ENCODE results near the gene PITRM1. TPM values are rescaled to one million over a fixed set of nuclear protein-coding genes. Genes with fewer than 3 reads are reported as not detected.

Gene PITRM1
- polyA plus RNA-seq, 1 donor: 57.9 TPM

DNA sequence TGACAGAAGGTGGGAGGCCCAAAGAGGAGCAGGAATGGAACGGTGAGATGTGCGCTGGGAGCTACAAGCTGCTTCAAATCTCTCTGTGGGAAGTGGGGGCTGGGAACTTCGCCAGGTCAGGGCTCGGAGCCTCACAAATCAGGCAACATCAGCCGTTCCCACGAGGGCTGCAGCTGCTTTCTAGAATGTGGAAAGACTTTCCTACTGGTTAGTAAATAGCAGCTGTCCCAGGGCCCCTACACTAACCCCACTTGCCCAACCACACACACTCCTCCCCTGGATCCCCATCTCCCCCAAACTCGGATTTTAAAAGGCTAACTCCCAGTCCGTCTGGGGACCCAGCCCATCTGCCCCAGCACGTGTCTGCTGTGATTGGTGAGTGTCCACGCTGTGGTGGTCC, 40.6 kb upstream of the PITRM1 start:
- no peaks in the 10 kb centered on the region for H3K27me3 ChIP-seq (ENCODE audit: control insufficient read depth, insufficient read depth, low read length)
- no peaks in the 10 kb centered on the region for H3K36me3 ChIP-seq (ENCODE audit: control insufficient read depth, insufficient read depth, low read length)
- H3K27ac ChIP-seq (ENCODE audit: low read length): no peak overlapping the region
- WGBS (ENCODE audit: insufficient coverage, low lambda C conversion rate): no CpG with 5 or more reads among the region's 10 CpGs
- no peak overlapping the region for H3K4me3 ChIP-seq (ENCODE audit: low read length)
- no peak for DNase-seq
- no peaks in the 10 kb centered on the region for H3K4me1 ChIP-seq (ENCODE audit: control insufficient read depth, insufficient read depth, low read length)
- H3K9me3 ChIP-seq (ENCODE audit: control insufficient read depth, low read depth, low read length): no peaks in the 10 kb centered on the region

DNA sequence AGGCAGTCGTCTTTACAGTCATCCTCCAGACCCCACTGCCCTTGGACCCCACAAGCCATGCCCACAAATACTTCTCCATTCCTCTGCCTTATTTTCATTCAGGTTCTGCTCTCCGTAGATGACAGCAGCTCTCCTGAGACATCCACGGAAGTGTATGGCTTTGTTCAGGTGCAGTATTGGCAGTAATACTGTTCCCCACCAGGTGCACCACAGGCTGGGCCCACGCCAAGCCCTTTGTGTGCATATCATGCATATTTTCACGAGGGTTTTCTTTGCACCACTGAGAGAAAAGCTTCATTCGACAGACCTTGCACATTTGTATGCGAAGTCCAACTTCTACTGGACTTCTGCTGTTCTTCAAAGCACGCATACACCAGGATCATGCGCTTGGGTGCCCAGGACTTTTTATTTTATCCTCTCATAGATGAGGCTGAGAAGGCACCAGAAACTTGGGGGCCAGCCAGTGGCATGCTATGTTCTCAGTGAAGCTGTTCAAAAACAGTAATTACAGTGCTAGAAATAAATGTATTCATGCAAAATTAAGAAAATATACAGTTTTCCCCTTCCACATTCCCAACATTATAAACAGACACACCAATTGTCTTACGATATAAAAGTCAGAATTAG, 37.8 kb upstream of the PITRM1 start:
- Histone ChIP-seq H3K4me1 (ENCODE audit: control insufficient read depth, insufficient read depth, low read length) (no peaks in the 10 kb centered on the region), H3K27ac (ENCODE audit: low read length) (no peak overlapping the region), H3K27me3 (ENCODE audit: control insufficient read depth, insufficient read depth, low read length) (peaks cover 3% of the 10 kb centered on the region), H3K36me3 (ENCODE audit: control insufficient read depth, insufficient read depth, low read length) (no peaks in the 10 kb centered on the region), H3K4me3 (ENCODE audit: low read length) (no peak overlapping the region), H3K9me3 (ENCODE audit: control insufficient read depth, low read depth, low read length) (no peaks in the 10 kb centered on the region)
- no peak for DNase-seq
- no CpG with 5 or more reads among the region's 10 CpGs for WGBS (ENCODE audit: insufficient coverage, low lambda C conversion rate)

DNA sequence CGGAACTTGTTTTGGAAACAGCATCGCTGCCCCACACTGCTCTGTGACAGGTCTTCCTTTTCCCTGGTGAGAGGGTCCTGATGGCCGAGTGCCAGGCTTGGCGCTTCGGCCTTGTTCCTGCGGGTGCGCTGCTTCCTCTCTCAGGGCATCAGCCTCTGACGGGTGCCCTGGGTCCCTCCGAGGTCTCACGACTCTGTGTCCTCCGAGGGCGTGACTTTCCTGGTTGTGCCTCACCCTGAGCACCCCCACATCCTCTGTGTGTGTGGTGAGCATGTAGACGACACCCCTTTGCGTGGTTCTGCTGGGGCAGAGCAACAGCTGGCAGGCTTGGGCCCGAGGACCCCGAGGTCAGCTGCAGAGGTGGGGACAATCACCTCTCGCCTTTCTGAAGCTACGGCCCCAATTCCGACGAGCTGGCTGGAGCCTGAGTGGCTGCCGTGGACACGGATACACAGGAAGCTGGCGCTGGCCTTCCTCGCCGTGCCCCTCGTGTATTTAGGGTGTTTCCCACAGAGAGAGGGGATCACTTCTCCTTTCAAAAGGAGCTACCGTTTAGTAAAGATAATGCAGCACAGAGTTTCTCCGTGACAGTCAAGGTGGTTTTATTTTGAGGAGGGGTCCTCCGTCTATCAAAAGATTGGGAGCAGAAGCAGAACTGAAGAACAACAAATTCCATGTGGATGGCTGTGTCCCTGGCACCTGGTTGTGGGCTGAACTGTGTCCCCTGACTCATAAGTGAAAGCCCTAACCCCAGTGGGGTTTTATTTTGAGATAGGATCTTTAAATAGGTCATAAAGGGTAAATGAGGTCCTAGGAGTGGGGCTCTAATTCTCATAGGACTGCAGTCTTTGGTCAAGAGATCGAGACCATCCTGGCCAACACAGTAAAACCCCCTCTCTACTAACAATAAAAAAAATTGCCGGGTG, 36.2 kb upstream of the PITRM1 start:
- H3K4me3 ChIP-seq (ENCODE audit: low read length): no peak overlapping the region
- H3K27me3 ChIP-seq (ENCODE audit: control insufficient read depth, insufficient read depth, low read length): peaks cover 5% of the 10 kb centered on the region
- no peaks in the 10 kb centered on the region for H3K36me3 ChIP-seq (ENCODE audit: control insufficient read depth, insufficient read depth, low read length)
- no peaks in the 10 kb centered on the region for H3K9me3 ChIP-seq (ENCODE audit: control insufficient read depth, low read depth, low read length)
- no peaks in the 10 kb centered on the region for H3K4me1 ChIP-seq (ENCODE audit: control insufficient read depth, insufficient read depth, low read length)
- WGBS (ENCODE audit: insufficient coverage, low lambda C conversion rate): no CpG with 5 or more reads among the region's 31 CpGs
- no peak for DNase-seq
- H3K27ac ChIP-seq (ENCODE audit: low read length): no peak overlapping the region

DNA sequence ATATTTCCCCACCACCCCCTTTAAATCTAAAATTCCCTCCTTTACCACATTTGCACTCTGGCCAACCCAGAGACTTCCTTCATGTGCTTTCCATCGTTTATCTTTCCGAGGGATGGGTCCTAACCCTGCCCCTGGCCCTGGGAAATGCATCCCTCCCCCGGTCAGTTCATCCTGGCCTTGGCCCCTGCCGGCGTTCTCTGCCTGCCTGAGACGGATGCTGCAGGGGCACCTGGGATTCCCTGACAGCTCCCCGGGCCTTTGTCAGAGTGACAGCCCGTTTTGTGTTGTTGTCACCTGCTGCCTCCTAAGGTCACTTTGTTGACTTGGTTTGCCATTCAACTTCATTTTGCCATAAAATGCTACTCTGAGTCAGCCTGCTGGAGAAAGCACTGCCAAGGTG, 34.8 kb upstream of the PITRM1 start:
- no peaks in the 10 kb centered on the region for H3K9me3 ChIP-seq (ENCODE audit: control insufficient read depth, low read depth, low read length)
- DNase-seq: no peak
- H3K27me3 ChIP-seq (ENCODE audit: control insufficient read depth, insufficient read depth, low read length): peaks cover 5% of the 10 kb centered on the region
- no peaks in the 10 kb centered on the region for H3K4me1 ChIP-seq (ENCODE audit: control insufficient read depth, insufficient read depth, low read length)
- WGBS (ENCODE audit: insufficient coverage, low lambda C conversion rate): 37% methylated on average over 2 of the region's 8 CpGs
- no peak overlapping the region for H3K4me3 ChIP-seq (ENCODE audit: low read length)
- H3K36me3 ChIP-seq (ENCODE audit: control insufficient read depth, insufficient read depth, low read length): no peaks in the 10 kb centered on the region
- H3K27ac ChIP-seq (ENCODE audit: low read length): no peak overlapping the region

DNA sequence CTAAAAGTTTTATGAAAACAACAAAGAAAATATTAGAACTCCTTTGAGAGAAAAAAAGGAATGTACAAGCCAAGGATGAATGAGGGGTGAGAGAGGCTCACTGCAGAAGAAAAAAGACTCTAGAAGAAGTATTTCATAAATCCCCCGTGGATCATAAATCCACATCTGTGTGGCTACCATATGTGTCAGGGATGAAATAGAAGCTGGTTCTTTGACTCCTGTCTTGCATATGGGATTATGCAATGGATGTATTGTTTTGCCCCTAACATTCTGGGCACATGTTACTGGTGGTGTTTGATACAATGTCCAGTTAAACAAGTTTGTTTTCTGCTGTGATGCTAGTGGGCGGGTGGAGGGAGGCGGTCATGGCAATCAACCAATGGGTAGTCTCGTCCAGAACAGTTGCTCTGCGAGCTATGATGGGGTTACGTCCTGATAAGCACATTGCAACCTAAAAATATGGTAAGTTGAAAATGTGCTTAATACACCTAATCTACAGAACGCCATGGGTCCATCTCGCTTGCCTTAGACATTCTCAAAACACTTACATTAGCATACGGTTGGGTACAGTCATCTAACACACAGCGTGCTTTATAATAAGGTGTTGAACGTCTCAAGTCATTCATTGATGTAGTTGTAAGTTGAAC, 34.1 kb upstream of the PITRM1 start:
- WGBS (ENCODE audit: insufficient coverage, low lambda C conversion rate): 80% methylated on average over 1 of the region's 11 CpGs
- H3K9me3 ChIP-seq (ENCODE audit: control insufficient read depth, low read depth, low read length): no peaks in the 10 kb centered on the region
- peaks cover 7% of the 10 kb centered on the region for H3K27me3 ChIP-seq (ENCODE audit: control insufficient read depth, insufficient read depth, low read length)
- H3K36me3 ChIP-seq (ENCODE audit: control insufficient read depth, insufficient read depth, low read length): no peaks in the 10 kb centered on the region
- no peaks in the 10 kb centered on the region for H3K4me1 ChIP-seq (ENCODE audit: control insufficient read depth, insufficient read depth, low read length)
- no peak overlapping the region for H3K4me3 ChIP-seq (ENCODE audit: low read length)
- no peak for DNase-seq
- H3K27ac ChIP-seq (ENCODE audit: low read length): no peak overlapping the region

DNA sequence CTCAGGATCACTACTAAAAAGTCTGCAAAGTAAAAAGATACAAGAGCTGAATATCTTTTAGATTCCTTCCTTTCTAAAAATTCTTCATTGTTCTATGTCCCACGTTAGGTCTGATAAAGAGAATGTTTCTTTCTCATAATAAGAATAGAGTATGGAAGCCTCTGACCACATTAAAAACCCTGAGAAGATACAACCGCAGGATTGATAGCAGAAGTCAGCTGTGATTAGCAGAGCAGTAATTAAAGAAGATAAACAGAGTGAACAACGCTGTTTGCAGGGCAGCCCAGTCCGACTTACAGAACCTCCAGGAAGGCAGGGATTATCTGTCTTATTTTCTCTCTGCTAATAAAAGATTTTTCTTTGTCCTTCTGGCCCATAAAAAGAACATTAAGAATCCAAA, 31.4 kb upstream of the PITRM1 start:
- Histone ChIP-seq H3K4me1 (ENCODE audit: control insufficient read depth, insufficient read depth, low read length) (no peaks in the 10 kb centered on the region), H3K27me3 (ENCODE audit: control insufficient read depth, insufficient read depth, low read length) (peaks cover 22% of the 10 kb centered on the region), H3K27ac (ENCODE audit: low read length) (no peak overlapping the region), H3K9me3 (ENCODE audit: control insufficient read depth, low read depth, low read length) (no peaks in the 10 kb centered on the region), H3K36me3 (ENCODE audit: control insufficient read depth, insufficient read depth, low read length) (no peaks in the 10 kb centered on the region), H3K4me3 (ENCODE audit: low read length) (no peak overlapping the region)
- 60% methylated on average over 2 of the region's 4 CpGs for WGBS (ENCODE audit: insufficient coverage, low lambda C conversion rate)
- DNase-seq: no peak

DNA sequence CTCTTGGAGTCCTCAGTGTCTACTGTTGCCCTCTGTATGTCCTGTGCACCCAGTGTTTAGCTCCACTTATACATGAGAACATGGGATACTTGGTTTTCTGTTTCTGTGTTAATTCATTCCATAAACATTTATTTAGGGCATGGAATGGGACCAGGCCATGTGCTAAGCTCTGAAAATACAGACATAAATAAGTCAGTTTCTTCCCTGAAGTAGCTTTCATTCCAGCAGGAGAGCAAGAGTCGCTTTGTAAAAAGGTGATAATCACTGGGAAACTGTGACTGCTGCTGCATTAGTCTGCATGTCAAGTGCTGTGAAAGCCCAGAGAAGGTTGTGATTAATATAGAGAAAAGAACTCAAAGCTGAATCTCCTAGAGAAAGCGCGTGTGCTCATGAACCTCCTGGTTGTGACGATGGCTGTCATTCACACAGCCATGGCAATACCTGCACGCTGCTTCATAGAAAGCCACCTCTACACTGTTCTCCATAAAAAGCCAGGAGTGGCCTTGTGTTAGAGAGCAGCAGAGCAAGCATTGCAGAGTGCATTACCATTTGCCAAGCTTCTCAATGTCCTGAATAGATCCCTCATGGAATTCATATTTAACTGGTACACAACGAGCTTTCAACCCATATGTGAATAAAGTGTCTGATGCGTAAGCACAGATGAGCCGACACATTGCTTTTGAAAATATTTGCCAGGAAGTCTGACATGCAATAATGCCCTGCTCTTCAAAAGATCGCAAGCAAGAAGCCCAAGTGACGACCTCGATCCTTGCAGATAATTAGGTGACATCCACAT, 30.6 kb upstream of the PITRM1 start:
- Histone ChIP-seq H3K36me3 (ENCODE audit: control insufficient read depth, insufficient read depth, low read length) (no peaks in the 10 kb centered on the region), H3K27me3 (ENCODE audit: control insufficient read depth, insufficient read depth, low read length) (peaks cover 29% of the 10 kb centered on the region), H3K27ac (ENCODE audit: low read length) (no peak overlapping the region), H3K4me3 (ENCODE audit: low read length) (no peak overlapping the region), H3K9me3 (ENCODE audit: control insufficient read depth, low read depth, low read length) (no peaks in the 10 kb centered on the region), H3K4me1 (ENCODE audit: control insufficient read depth, insufficient read depth, low read length) (no peaks in the 10 kb centered on the region)
- no peak for DNase-seq
- no CpG with 5 or more reads among the region's 11 CpGs for WGBS (ENCODE audit: insufficient coverage, low lambda C conversion rate)

DNA sequence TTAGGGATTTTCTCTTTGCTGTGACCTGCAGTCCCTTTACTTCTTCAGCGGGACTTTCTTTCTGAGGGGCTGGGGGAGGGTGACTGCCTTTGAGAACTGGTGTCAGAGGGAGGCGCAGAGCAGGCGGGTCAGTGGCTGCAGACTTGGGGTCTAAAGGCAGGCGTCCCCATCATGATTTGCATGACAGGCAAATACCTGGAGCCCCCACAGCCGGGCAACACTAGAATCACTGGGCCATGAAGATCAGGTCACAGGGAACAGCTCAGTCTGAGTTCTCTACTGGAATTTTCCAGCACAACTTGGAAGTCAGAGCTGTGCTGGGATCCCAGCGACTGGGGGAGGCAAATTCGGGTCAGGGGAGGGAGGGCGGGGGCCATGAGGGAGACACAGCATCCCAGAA, 29.2 kb upstream of the PITRM1 start:
- WGBS (ENCODE audit: insufficient coverage, low lambda C conversion rate): no CpG with 5 or more reads among the region's 8 CpGs

DNA sequence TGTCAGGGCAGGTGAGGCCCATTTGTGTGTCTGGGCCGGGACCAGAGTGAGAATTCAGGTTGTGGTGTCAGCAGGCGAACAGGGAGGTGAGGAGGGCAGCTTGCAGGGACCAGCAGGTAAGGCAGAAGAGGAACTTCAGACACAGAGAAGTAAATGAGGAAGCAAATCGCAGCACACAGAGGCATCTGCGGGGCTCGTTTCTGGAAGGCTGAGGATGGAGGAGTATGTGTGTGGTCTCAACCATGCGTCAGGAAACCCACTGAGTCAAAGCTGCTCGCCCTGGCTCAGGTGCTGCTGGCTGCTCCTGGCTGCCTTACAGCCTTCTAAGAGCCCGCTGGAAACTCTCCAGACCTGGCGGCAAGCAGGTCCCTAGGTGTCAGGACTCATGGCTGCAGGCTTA, 26.9 kb upstream of the PITRM1 start:
- no peaks in the 10 kb centered on the region for H3K9me3 ChIP-seq (ENCODE audit: control insufficient read depth, low read depth, low read length)
- DNase-seq: no peak
- WGBS (ENCODE audit: insufficient coverage, low lambda C conversion rate): no CpG with 5 or more reads among the region's 9 CpGs
- H3K4me1 ChIP-seq (ENCODE audit: control insufficient read depth, insufficient read depth, low read length): peaks cover 3% of the 10 kb centered on the region
- H3K27ac ChIP-seq (ENCODE audit: low read length): no peak overlapping the region
- peaks cover 31% of the 10 kb centered on the region for H3K27me3 ChIP-seq (ENCODE audit: control insufficient read depth, insufficient read depth, low read length)
- H3K4me3 ChIP-seq (ENCODE audit: low read length): no peak overlapping the region
- H3K36me3 ChIP-seq (ENCODE audit: control insufficient read depth, insufficient read depth, low read length): no peaks in the 10 kb centered on the region

More for the DNA sequence above, 29.2 kb upstream of the PITRM1 start:
- no peak for DNase-seq
- no peaks in the 10 kb centered on the region for H3K36me3 ChIP-seq (ENCODE audit: control insufficient read depth, insufficient read depth, low read length)
- H3K4me3 ChIP-seq (ENCODE audit: low read length): no peak overlapping the region
- no peak overlapping the region for H3K27ac ChIP-seq (ENCODE audit: low read length)
- H3K4me1 ChIP-seq (ENCODE audit: control insufficient read depth, insufficient read depth, low read length): peaks cover 3% of the 10 kb centered on the region
- peaks cover 28% of the 10 kb centered on the region for H3K27me3 ChIP-seq (ENCODE audit: control insufficient read depth, insufficient read depth, low read length)
- H3K9me3 ChIP-seq (ENCODE audit: control insufficient read depth, low read depth, low read length): no peaks in the 10 kb centered on the region

DNA sequence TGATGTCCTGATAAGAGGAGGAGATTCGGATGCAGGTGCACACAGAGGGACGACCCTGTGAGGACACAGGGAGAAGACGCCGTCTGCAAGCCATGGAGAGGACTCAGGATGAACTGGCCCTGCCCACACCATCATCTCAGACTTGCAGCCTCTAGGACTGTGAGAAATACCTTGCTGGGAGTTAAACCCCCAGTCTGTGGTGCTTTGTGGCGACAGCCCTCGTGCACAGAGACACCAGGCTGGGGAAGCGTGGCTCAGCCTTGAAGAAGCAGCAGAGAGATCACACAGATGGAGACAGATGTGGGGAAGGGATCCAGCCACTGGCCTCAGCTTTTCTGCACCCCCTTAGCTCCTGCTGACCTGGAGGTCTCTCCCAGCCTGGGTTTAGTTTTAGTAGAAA, 26.3 kb upstream of the PITRM1 start:
- Histone ChIP-seq H3K27ac (ENCODE audit: low read length) (no peak overlapping the region), H3K27me3 (ENCODE audit: control insufficient read depth, insufficient read depth, low read length) (peaks cover 31% of the 10 kb centered on the region), H3K4me1 (ENCODE audit: control insufficient read depth, insufficient read depth, low read length) (peaks cover 3% of the 10 kb centered on the region), H3K9me3 (ENCODE audit: control insufficient read depth, low read depth, low read length) (no peaks in the 10 kb centered on the region), H3K4me3 (ENCODE audit: low read length) (no peak overlapping the region), H3K36me3 (ENCODE audit: control insufficient read depth, insufficient read depth, low read length) (no peaks in the 10 kb centered on the region)
- DNase-seq: no peak
- no CpG with 5 or more reads among the region's 7 CpGs for WGBS (ENCODE audit: insufficient coverage, low lambda C conversion rate)

Measured in large intestine (tissue), 3 donors.